Astrocyte (in vitro differentiated cells and primary cell): ENCODE data around the gene OR2T5.
"Not testable (repeated sequence)": the region's sequence is repeated elsewhere in the genome, so short reads cannot be mapped to it uniquely, and the experiment has no call there.

Experiments used
- CTCF ChIP-seq: IDR thresholded peaks from 2 replicates; pipeline ENCODE4 v1.5.1; 2011; ENCODE audit warnings: low read depth, mild to moderate bottlenecking, inconsistent platforms, low read length, moderate library complexity; ENCODE audit not compliant: insufficient read depth
- EZH2 ChIP-seq: IDR thresholded peaks from 2 replicates; pipeline ENCODE4 v1.6.1; 2012; ENCODE audit warnings: mild to moderate bottlenecking, low read length, inconsistent platforms; ENCODE audit not compliant: insufficient read depth

- TF ChIP-seq CTCF, EZH2: not testable (repeated sequence)
Measured at GRCh38 chr1:248445399-248445798, 43.0 kb upstream of the OR2T5 start, which contains the start of gene OR2T2.
